Measurements from ENCODE around the gene ANKRD22.

ANKRD22 gene

GRCh38 chr10:88786032-88786770 is 65.4 kb downstream of the ANKRD22 start:
- no peak overlapping the region for H3K9ac ChIP-seq (ENCODE audit: low read depth, low read length)
- no peaks in the 10 kb centered on the region for H3K36me3 ChIP-seq (ENCODE audit: insufficient read depth, low read length)
- no peaks in the 10 kb centered on the region for H3K9me3 ChIP-seq (ENCODE audit: insufficient read depth, low read length, severe bottlenecking)
- ATAC-seq (ENCODE audit: insufficient read depth, low read depth) (no peak), DNase-seq (no peak)
- TF ChIP-seq CTCF (IDR thresholded peaks at IDR 0.05; ENCODE audit: borderline replicate concordance, extremely low read depth, low read length, poor library complexity, severe bottlenecking): no peak
- TF ChIP-seq EZH2 (IDR thresholded peaks at IDR 0.05; ENCODE audit: borderline replicate concordance, low read depth, low read length, severe bottlenecking): no peak
- H3K27ac ChIP-seq (ENCODE audit: low read length): no peak overlapping the region
- no peak overlapping the region for H3K4me3 ChIP-seq (ENCODE audit: low read depth in 1 of 2, low read length in 2 of 2)
- no peaks in the 10 kb centered on the region for H3K4me1 ChIP-seq (ENCODE audit: insufficient read depth, low read length)
- H3K27me3 ChIP-seq (ENCODE audit: insufficient read depth, low read length, poor library complexity): no peaks in the 10 kb centered on the region
- H3K4me2 ChIP-seq (ENCODE audit: insufficient read depth, low read length): no peak overlapping the region
- H4K20me1 ChIP-seq (ENCODE audit: insufficient read depth, low read length): no peaks in the 10 kb centered on the region
- no peak overlapping the region for H2AFZ ChIP-seq (ENCODE audit: low read depth, low read length)
- no peaks in the 10 kb centered on the region for H3K79me2 ChIP-seq (ENCODE audit: insufficient read depth, low read length)

DNA sequence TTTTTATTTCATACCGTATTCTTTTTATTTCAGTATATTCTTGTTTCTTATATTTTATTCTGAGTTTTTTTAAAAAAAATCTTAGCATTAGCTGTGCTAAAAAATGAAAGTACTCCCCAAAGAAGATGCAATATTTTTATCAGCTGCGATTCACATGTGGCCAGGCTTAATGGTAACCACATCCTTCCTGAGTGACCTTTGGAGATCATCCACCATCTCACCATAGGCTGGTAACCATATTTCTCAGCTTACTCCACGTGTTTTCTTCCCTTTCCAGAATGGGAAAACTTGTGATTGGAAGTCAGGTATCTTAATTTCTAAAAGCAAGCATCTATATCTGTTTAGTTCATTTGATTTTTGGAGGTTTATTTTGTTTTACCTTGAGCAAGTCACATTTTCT is 67.9 kb downstream of the ANKRD22 start:
- DNase-seq (no peak), ATAC-seq (ENCODE audit: insufficient read depth, low read depth) (no peak)
- no peaks in the 10 kb centered on the region for H3K27me3 ChIP-seq (ENCODE audit: insufficient read depth, low read length, poor library complexity)
- H3K4me1 ChIP-seq (ENCODE audit: insufficient read depth, low read length): no peaks in the 10 kb centered on the region
- no peaks in the 10 kb centered on the region for H3K36me3 ChIP-seq (ENCODE audit: insufficient read depth, low read length)
- no peaks in the 10 kb centered on the region for H4K20me1 ChIP-seq (ENCODE audit: insufficient read depth, low read length)
- H3K27ac ChIP-seq (ENCODE audit: low read length): no peak overlapping the region
- no peak overlapping the region for H3K9ac ChIP-seq (ENCODE audit: low read depth, low read length)
- TF ChIP-seq CTCF (IDR thresholded peaks at IDR 0.05; ENCODE audit: borderline replicate concordance, extremely low read depth, low read length, poor library complexity, severe bottlenecking) (no peak), EZH2 (IDR thresholded peaks at IDR 0.05; ENCODE audit: borderline replicate concordance, low read depth, low read length, severe bottlenecking) (no peak)
- H3K79me2 ChIP-seq (ENCODE audit: insufficient read depth, low read length): no peaks in the 10 kb centered on the region
- no peaks in the 10 kb centered on the region for H3K9me3 ChIP-seq (ENCODE audit: insufficient read depth, low read length, severe bottlenecking)
- no peak overlapping the region for H3K4me3 ChIP-seq (ENCODE audit: low read depth in 1 of 2, low read length in 2 of 2)
- no peak overlapping the region for H3K4me2 ChIP-seq (ENCODE audit: insufficient read depth, low read length)
- H2AFZ ChIP-seq (ENCODE audit: low read depth, low read length): no peak overlapping the region

- no peaks in the 10 kb centered on the region for H3K4me1 ChIP-seq (ENCODE audit: insufficient read depth, low read length)
- no peak overlapping the region for H3K4me2 ChIP-seq (ENCODE audit: insufficient read depth, low read length)
- H3K79me2 ChIP-seq (ENCODE audit: insufficient read depth, low read length): no peaks in the 10 kb centered on the region
- H2AFZ ChIP-seq (ENCODE audit: low read depth, low read length): no peak overlapping the region
- H3K9me3 ChIP-seq (ENCODE audit: insufficient read depth, low read length, severe bottlenecking): no peaks in the 10 kb centered on the region
- no peaks in the 10 kb centered on the region for H3K36me3 ChIP-seq (ENCODE audit: insufficient read depth, low read length)
- DNase-seq (no peak), ATAC-seq (ENCODE audit: insufficient read depth, low read depth) (no peak)
- no peak overlapping the region for H3K4me3 ChIP-seq (ENCODE audit: low read depth in 1 of 2, low read length in 2 of 2)
- H3K27ac ChIP-seq (ENCODE audit: low read length): no peak overlapping the region
- no peak overlapping the region for H3K9ac ChIP-seq (ENCODE audit: low read depth, low read length)
- TF ChIP-seq CTCF (IDR thresholded peaks at IDR 0.05; ENCODE audit: borderline replicate concordance, extremely low read depth, low read length, poor library complexity, severe bottlenecking) (no peak), EZH2 (IDR thresholded peaks at IDR 0.05; ENCODE audit: borderline replicate concordance, low read depth, low read length, severe bottlenecking) (no peak)
- no peaks in the 10 kb centered on the region for H4K20me1 ChIP-seq (ENCODE audit: insufficient read depth, low read length)
- no peaks in the 10 kb centered on the region for H3K27me3 ChIP-seq (ENCODE audit: insufficient read depth, low read length, poor library complexity)
Measured at GRCh38 chr10:88782222-88782621, 69.4 kb downstream of the ANKRD22 start.
